HT-29 (cell line): ENCODE measurements around the gene STYXL2. TPM values are rescaled to one million over a fixed set of nuclear protein-coding genes. Genes with fewer than 3 reads are reported as not detected.

Experiments
- DNase-seq: peaks from one replicate; pipeline ENCODE4 v3.0.0-alpha.2; 2015; ENCODE audit warnings: low spot score
- total RNA-seq: library from RNA; depleted of rRNA; stranded (reverse); fragments of >200 nt; shearing (Covaris generic); gene quantifications from 2 replicates; pipeline ENCODE4 v1.2.3, GENCODE V29; 2014

The STYXL2 gene
- total RNA-seq, 1 experiment from 2014 or later = not detected

DNA sequence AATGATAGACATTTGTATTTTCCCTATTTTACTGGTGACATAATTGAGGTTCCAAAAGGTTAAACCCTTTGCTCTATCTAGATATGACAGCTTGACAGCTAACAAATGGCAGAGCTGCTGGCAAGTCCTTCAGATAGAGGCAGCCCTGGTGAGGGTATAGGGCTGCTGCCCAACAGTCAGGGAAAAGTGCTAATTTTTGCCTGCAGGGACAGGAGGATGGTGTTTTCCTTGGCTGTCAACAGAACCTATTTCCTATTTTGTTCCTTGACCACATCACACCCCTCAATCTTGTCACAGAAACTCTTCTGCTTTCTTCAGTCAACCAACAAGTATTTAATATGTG lies 16.0 kb upstream of the STYXL2 start:
- DNase-seq = peak; percentile 23

DNA sequence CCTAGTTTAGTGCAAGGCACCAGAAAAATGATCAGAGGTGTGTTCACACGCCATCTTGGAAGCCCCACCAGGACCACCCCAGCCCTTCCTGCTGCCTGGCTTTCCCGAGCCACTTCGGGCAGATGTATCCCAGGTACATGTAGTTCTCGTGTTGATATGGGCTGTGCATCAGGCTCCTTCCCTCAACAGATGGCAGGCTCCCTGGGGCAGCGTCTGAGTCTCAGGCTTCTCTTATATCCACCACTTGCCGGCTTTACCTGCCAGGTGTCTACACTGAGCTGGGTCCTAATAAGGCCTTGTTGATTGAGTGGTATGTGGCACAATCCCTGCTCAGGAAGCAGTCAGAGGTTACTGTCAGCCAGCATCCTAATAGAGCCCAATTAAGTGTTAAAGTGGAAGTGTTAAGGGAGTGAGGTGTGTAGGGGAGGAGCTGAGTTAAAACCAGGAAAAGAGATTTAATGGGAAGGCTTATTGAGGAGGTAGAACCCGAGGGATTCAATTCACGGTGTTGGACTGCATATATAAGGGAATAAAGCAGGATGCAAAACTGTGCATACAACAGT lies 12.2 kb upstream of the STYXL2 start:
- DNase-seq = peak; percentile 29

DNA sequence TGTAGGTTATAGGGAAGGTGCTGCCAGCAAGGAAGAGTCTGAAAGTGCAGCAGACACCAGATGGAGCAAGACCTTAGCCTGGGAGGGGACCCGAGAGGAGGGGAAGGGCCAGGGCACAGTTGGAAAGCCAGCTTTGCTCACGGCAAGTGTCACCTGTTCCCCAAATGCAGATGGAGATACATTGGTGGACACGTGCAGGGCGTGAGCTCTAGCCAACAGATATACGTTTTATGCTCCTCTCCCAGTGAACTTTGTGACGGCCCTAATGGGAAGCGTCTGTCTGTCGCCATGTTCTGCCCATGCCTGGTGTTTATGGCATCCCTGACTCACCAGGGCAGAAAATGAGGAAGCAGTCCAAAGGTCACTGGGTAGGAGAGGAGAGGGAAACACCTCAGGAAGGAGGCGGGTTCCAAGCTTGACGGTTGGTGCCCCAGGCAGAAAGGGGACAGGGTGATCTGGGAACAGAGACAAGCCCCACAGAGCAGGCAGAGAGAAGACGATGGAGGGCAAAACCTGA lies 11.3 kb upstream of the STYXL2 start:
- peak; percentile 96 for DNase-seq

DNA sequence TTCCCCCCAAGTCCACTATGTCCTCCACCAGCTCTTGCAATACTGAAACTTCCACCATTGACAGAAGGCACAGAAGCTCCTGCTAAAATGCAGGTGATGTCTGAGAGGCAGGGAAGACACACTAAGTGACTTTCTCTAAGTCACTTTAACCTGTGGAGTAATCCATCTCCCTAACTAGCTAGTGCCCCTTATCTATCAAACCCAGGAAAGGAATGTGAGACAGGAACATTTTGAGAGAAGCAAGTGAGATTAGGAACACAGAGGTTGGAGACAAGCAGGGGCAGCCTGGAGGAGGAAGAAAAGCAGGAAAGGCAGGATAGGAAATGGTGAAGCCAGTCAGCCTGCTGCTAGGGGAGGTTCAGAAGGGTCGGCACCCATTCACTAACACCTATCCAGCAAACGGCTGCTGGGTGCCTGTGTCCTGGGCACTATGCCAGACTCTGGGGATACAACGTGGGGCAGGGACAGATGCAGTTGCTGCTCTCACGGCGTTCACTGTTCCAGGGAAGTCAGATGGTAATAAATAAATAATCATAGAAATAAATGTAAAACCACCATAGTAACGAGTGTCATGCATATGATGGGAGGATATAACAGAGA lies 10.7 kb upstream of the STYXL2 start:
- peak; percentile 71 for DNase-seq

DNA sequence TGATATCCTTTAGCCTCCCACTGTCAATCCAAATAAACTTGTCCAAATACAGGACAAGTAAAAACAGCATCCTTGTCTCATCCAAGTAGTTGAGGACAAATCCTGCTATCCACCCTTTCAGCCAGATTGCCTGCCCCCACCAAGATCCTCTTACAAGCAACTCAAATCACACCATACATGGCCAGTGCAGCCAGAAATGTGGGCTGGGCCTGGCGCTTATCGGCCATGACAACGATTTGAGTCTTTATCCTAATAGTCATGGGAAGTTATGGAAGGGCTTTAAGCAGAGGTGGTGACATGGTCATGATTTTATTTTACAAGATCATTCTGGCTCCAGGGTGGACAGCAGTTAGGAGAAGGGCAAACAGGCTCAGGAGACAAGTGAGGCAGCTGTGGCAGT lies 10.0 kb upstream of the STYXL2 start:
- DNase-seq = no peak

DNA sequence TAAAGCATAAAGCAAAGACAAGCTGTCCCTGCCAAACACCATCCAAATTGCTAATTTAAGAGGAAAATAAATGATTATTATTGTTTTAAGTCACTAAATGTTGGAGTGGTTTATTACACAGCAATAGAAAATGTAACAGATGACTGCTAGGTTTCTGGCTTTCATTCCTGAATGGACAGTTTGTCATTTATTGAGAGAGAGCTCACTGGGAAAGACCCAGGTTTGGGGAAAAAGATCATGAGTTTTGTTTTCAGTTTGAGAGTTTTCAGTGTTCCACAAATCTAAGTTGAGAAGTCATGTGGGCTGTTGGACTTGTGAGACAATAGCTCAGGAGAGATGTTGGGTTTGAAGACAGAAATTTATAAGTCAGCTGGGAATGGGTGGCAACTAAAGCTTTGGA lies 9.1 kb upstream of the STYXL2 start:
- no peak for DNase-seq

DNA sequence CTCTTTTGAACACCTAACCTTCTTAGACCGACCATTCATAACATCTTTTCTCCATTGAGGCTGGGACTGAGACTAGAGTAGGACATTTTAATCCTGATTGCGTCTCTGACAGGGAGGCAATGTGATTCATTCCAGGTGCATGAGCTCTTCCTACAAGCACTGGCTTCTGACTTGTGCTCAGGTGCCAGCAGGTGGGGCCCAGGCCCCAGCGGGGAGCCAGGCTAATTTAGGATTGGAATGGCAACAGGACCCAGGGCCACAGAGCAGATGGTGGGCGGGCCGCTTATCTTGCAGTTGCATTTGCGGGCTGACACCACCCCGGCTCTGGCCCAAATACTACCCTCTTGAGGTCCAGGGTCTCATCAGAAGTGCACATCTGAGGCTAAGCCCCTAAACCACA lies 7.8 kb upstream of the STYXL2 start:
- DNase-seq = no peak

DNA sequence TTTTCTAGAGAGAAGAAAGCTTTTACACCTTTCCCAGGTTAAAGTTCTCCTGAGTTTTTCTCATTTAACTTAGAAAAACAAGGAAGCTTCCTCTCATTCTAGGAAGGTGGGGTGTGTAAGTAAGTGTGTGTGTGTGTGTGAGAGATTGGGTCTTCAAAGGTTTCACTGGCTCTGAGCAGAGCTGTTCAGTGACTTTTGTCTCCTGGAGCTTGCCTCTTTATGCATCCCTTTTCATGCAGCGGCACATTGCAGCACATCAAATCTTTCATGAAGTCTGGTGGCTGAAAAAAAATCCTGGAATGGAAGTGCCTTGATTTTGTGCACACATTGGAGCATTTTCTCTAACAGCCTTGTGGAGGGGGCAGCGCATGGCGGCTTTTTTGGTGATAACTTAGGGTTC lies 7.1 kb upstream of the STYXL2 start:
- no peak for DNase-seq

DNA sequence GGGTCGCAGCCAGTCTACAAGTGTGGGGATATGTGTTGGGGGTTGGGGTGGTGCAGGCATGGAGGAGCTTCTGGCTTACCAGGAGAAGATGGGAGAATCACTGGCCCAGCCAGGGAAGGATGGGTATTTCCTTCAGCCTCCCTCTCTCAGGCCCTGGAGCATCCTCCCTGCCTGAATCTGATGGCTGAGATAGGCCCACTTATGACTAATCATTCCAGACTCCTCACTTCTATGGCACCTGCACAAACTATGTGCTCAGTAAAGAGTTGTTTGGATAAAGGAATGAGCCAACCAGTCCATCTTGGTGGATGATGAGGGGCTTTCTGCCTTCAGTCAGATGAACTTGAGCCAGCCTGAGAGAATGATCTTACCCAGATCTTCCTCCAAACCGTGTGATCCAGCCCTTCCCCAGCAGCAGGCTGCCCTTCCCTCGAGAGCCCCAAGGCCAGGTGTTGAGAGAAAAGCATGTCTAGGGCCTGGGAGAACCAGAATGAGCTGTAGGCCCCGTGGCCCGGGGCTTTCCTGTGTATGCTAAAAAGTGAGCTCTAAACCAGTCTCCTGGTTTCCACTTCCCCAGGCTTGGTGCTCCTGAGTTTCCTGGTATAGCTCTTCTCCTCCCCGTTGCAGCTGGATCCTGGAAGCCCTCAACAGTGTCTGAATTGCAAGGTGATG lies 5.0 kb upstream of the STYXL2 start:
- DNase-seq = no peak

DNA sequence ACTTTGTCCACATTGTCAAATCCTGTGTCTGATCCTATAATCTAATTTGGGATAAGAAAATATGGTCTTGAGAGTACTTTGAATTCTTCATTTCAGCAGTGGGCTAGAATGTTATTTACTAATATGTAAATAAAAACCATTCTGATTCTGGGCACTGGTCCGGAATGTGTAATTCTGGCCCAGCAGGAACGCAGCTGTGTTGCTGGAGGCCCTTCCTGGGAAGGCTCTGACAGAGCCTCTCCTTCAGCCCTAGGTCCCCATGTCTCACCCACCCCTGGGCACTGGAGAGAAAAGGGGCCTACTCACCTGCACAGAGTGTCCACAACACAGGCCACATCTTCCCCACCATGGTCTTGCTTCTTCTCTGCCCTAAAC lies 3.9 kb upstream of the STYXL2 start:
- no peak for DNase-seq

DNA sequence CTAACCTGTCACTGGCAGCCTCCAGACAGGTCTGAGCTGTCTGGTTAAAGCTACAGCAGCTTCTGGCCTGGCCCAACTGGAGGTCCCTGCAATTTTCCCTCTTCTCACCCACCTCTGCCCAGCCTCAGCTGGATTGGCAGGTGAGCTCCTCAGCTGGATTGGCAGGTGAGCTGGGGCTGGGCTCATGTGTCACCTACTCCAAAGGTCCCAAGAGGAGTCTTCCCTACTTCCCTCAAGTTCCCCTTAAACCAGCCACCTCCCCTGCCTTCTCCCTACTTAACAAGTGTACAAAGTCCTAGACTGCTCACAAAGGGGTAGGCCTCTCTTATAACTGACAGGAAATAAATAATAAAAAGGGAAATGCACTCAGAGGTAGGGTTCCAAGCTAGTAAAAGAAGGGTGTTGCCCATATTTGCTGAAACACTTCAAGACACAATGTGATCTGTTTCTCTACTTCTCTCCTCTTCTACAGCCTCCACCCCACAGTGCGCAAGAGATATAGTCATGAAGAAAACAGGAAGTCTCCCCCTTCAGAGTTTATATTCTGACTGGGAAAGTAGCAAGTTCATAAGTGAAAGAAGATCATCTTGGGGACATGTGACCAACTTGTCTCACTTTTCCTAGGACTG lies 3.4 kb upstream of the STYXL2 start, which contains the start of gene GPA33:
TSS of gene GPA33 (minus strand) at position 64 of the 629 bp plus-strand sequence. CDS start 90 bp downstream, outside the sequence.
- peak; percentile 37 for DNase-seq

DNA sequence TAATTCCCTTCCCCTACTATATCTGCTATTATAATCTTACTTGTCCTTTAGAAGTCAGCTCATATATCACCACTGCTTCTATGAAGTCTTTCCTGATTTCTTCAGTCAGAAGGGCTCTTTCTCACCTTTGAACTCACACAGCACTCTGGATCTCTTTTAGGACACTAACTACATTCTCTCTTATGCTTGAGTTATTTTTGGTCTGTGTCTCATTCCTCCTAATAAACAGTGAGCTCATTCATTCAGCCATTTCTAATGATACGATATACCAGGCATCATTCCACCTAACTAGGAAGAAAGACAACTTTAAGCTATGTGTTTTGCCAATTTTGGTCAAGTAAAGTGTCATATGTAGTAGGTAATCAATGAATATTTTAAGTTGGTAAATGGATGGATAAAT lies 1.2 kb upstream of the STYXL2 start:
- no peak for DNase-seq

DNA sequence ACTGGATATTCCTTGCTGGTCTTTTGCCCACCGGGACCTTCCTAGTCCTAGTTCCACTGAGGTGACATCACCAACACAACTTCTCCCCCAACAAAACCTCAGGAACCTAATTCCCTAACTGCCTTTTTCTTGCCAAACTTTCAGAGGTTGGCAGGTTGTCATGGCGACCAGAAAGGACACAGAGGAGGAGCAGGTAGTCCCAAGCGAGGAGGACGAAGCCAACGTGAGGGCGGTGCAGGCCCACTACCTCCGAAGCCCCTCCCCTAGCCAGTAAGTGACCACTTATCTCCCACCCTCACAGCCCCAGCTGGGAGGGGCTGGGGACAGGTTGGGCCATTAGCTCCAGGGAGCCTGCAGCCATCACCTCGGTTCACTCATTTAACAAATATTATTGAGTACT lies 815 bp downstream of the STYXL2 start:
- no peak for DNase-seq

DNA sequence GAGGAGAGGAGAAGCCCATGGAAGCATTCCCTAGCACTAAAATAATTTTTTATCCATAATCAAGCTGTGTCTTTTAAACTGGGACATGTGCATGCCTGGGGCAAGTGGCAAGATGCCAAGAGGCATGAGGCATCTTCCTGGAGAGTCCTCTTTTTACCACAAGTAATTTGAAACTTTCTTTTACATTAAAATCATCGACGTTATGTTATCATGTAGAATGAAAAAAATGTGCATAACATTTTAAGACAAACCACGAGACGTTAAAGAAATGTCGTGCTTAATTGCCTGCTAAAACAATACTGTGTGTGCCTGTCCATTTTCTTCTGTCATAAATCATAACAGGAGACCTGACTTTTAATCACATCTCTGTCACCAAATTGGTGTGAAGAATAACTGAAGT lies 1.5 kb downstream of the STYXL2 start:
- DNase-seq = no peak

DNA sequence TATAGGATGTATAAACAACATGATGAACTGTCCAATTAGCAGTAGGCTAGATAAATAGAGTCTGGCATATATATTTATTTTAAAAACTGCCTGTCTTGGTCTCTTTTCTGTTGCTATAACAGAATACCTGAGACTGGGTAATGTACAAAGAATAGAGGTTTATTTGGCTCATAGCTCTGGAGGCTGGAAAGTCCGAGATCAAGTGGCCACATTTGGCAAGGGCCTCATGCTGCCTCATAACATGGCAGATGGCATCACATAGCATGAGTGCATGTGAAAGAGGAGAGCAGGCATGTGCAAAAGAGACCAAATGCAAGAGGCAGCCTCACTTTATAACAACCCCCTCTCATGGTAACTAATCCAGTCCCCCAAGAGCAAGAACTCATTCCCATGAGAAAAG lies 6.0 kb downstream of the STYXL2 start:
- DNase-seq = no peak

DNA sequence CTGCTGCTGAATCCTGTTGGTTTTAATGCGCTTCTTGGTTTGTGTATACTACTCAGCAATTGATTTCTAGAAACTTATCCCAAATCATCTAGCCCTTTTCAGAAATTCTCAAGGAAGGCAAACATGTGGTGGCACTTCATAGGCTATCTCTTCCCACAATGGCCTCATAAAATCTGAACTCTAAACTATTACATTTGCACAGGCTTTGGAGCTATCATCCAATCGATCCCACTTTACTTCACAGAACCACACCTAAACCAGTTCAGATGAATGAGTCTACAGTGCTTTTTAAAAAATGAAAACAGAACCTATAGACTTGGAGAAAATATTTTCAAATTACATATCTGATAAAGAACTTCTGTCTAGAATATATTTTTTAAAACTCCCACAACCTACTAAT lies 6.9 kb downstream of the STYXL2 start:
- no peak for DNase-seq

DNA sequence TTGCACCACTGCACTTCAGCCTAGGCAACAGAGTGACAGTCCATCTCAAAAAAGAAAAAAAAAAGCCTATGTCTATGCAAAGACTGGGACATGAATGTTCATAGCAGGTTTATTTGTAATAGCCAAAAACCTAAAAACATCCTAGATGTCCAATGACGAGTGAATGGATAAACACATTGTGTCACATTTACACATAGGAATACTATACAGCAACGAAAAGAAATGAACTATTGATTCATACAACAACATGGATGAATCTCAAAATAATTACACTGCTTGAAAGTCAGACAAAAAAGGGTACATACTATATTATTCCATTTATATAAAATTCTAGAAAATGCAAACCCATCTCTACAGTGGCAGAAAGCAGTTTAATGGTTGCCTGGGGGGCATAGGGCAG lies 7.9 kb downstream of the STYXL2 start:
- DNase-seq = no peak

DNA sequence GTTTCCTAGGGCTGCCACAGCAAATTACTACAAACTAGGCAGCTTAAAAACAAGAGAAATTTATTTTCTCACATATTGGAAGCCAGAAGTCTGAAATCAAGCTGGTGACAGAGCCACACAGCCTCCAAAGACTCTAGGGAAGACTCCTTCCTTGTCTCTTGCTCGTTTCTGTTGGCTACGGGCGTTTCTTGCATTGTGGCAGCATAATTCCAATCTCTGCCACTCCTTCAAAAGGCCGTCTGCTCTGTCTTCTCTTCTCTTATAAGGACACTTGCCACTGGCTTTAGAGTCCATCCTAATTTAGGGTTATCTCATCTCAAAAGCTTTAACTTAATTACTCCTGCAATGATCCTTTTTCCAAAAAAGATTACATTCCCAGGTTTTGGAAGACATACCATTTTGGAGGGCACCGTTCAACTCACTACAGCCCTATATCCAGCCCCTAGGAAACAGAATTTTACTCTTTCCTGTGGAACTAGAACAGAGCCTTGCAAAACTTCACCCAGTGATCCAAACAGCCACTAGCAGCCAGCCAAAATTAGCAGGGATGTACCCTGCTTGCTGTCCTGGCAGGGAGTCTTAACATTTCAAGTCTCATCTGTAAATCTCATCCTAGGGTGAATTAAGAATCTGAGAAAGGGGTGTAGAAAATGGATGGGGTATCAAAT lies 9.2 kb downstream of the STYXL2 start:
- no peak for DNase-seq

DNA sequence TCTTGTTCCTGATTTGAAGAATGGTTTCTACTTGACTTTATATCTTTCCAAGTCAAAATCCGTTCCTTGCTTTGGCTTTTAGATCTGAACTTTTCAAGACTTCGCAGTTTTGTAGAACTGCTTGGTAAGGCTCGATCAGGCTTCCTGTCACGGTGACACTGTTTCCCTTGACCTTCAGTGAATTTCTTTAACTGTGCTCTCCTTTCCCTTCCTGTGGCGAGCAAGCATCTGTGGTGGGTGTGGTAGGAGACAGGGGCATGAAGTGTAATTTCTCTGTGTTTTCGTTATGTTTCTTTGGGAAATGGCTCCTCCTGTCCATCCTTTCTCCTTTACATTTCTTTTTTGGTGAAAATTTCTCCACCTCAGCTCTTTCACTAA lies 10.4 kb downstream of the STYXL2 start:
- DNase-seq = no peak

DNA sequence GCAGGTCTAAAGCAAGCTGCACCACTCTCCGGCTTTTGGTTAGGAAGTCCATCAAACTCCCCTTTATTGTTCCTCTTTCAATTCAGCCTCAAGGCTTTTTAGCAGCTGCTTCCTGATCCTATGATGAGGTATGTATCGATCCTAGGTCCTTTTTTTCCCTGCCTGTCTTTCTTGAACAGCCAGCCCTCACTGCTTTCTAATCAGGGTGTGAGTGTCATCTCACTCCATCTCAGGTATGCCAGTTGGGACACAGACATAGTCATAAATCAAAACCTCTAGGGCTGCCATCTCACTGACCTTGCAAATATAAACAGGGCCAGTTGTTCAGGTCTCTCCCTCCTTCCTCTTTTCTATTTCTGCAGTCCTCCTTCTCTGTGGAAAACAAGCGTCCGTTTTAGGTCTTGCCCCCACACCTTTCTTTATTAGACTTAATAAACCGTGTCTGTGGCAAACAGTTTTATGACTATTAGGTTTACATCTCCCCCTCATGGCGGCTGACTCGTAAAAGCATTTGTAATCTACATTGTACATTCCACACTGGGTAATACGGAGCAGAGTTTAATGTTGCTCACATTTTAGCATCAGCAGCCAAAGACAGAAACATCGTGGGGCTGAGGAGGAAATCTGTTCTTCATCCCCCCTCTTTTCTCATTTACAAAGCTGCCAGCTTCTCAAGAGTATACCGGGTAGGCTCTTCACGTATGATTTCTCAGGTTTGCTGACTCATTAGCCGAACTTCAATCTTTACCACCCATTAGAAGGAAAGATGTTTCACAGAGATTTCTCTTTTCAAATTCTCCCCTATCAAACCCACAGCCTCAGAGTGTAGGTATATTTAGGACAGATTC lies 11.6 kb downstream of the STYXL2 start:
- DNase-seq = peak; percentile 58

DNA sequence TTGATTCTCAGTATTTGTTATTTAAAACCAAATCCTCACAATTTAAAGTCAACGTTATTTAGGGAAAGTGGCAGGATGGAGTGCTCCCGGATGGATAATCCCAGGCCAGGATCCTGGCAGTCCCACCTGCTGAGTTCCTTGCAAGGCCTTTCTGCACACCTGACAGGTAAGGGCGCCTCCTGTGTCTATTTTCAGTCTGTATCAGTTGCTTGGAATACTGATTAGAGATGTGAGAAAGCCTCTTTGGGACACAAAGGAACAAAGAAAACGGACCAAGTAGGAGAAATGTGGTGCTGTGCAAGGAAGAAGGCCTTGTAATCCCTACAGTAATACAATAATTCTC lies 12.2 kb downstream of the STYXL2 start:
- no peak for DNase-seq
